Kasumi-1 (cell line): Measurements from ENCODE around the gene FASTKD3.
A peak's percentile ranks its signal among the peaks of the same experiment; 100 is the strongest.
"Not testable (repeated sequence)": the region's sequence is repeated elsewhere in the genome, so short reads cannot be mapped to it uniquely, and the experiment has no call there.

Source experiments
- DNase-seq, 2 experiments: peaks; one replicate each; lab custom pipeline; 2025; lab: John Stamatoyannopoulos, UW

Gene FASTKD3

GRCh38 chr5:7868773-7869473 lies at the start of gene FASTKD3, which contains the start of gene MTRR:
TSS of gene FASTKD3 (minus strand) at chr5:7869031. CDS start at chr5:7868083, 948 bp downstream.
TSS of gene MTRR (plus strand) at chr5:7869148. CDS start at chr5:7870795, 1,647 bp downstream.
- peak; percentile 92 to 94 for DNase-seq

- DNase-seq, result no peak
Measured at GRCh38 chr5:7917130-7918123, 48.6 kb upstream of the FASTKD3 start.

DNA sequence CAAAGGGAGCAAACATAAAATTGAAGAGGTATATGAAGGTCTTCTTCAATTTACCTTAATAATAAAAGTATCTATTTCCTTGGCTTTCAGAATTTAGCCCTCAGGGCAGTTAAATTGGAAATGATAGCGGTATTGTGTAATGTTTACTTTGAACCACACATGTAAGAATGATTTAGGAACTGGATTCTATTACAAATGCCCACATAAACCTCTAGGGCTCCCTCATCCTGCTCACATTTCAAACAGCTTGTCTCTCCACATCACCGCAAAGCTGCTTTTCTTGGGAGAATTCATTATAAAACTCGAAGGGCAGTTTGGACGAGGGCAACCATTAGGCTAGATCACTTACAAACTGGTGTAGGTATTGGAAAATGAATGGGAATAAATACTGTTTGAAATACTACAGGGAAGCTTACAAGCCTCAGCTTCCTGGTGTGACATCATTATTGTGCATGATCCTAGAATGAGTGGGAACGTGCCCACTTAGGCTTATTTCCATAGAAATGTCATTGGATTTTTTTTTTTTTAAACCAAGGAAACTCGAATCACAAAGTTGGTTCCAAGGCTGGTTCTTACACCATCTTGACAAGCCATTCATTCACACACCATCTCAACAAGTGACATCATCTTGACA lies 47.5 kb upstream of the FASTKD3 start:
- no peak for DNase-seq

DNA sequence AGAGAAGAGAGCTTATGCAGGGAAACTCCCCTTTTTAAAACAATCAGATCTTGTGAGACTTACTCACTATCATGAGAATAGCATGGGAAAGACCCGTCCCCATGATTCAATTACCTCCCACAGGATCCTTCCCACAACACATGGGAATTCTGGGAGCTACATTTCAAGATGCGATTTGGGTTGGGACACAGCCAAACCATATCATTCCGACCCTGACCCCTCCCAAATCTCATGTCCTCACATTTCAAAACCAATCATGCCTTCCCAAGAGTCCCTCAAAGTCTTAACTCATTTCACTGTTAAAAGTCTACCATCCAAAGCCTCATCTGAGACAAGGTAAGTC lies 42.6 kb upstream of the FASTKD3 start:
- not testable (repeated sequence) for DNase-seq

DNA sequence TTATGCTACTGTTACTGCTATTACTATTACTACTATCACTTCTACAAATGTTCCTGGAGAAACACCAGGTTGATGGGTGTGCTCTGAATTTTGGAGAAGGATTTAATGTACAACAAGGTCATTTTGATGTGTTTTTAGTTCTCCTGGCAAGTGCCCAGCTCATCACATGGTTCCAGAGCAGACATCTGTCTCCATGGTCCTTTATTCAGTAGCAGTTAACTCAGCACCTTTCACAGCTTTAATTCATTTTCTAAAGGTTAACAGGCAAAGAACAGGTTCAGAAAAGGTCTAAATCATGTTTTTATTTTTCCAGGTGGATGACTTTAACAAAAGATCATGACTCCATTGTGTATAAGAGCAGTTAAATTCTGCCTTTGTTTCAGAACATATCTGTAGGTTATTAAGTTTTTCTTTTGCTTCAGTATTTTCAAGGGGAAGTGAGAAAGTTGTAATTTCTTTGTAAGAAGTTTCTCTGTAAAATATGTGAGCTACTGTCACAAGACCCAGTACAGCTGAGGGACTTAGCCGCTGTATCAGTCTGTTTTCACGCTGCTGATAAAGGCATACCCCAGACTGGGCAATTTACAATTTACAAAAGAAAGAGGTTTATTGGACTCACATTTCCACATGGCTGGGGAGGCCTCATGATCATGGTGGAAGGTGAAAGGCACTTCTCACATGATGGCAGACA lies 42.1 kb upstream of the FASTKD3 start:
- DNase-seq, result no peak

- no peak for DNase-seq
Measured at GRCh38 chr5:7908317-7908716, 39.5 kb upstream of the FASTKD3 start.

DNA sequence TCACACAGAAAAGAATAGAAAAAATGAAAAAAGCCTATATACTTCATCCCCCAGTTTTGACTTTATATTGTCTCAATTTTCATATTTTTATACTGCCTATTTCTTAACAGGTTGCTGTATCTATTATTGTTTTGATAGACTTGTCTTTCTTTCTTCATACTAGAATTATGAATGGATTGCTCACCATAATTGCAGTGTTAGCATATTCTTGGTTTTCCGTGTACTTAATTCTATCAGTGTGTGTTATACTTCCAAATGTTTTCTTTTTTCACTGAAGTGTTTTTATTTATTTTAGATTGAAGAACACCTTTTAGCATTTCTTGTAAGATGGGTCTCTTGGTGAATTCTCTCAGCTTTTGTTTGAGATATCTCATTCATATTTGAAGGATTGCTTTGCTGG lies 38.8 kb upstream of the FASTKD3 start:
- DNase-seq, result no peak

DNA sequence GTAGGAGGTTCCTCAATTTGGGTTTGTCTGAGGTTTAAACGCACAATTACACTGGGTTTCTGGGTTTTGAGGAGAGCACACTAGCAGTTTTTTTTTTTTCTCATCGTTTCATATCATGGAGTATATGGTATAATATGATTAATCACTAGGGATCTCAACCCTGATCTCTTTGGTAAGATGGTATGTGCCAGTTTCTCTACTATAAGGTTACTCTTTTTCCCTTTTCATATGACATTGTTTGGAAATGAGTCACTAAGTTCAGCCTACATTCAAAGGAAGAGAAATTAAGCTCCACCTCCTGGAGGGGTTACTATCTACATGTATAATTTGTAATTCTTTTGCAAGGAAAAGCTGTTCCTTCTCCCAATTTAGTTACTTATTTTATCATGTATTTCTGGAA lies 35.3 kb upstream of the FASTKD3 start:
- no peak for DNase-seq

DNA sequence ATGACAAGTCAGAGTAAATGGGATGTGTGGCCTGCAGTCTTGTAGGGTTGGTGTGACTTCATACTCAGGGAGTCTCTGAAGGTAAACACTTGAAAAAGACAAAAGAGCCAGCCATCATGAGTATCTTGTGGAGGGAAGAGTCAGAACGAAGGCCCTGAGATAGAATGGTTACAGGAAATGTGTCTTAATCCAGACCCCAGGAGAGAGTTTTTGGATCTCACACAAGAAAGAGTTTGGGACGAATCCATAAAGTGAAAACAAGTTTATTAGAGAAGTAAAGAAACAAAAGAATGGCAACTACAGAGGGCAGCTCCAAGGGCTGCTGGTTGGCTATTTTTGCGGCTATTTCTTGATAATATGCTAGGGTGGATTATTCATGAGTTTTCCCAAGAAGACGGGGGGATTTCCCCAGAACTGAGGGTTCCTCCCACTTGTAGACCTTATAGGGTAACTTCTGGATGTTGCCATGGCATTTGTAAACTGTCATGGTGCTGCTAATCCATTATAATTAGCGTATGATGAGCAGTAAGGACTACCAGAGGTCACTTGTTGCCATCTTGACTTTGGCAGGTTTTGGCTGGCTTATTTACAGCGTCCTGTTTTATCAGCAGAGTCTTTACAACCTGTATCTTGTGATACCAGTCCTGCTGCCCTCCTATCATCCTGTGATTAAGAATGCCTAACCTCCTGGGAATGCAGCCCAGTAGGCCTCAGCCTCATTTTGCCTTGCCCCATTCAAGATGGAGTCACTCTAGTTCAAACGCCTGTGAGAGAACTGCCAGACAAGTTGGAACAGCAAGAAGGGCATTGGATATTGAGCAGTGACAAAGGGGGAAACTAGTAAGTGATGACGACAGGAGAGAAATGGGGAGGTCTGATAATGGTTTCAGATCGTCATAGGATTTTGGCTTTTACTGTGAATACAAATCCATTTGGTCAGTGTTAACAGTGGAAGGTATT lies 34.1 kb upstream of the FASTKD3 start:
- no peak for DNase-seq

- no peak for DNase-seq
Measured at GRCh38 chr5:7902201-7902600, 33.4 kb upstream of the FASTKD3 start.

GRCh38 chr5:7897014-7897600 lies 28.3 kb upstream of the FASTKD3 start:
- peak; percentile 53 for DNase-seq

- DNase-seq, result no peak
Measured at GRCh38 chr5:7894860-7895259, 26.0 kb upstream of the FASTKD3 start.

DNA sequence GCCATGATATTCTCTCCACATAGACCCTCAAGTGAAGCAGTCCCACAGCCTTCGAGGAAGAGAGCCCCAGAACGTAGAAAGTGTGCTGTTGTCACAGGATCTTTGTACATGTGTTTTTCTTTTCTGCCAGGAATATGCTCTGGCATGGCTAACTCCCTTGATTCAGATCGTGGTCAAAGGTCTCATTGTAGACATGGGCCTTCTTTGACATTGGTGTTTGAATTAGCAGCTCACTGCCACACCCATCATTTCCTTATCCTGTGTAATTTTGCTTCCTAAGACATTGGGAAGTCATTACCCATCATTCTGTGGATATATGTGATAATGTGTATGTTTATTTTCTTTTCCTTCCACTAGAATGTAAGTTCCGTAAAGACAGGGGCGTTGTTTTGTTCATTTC lies 25.6 kb upstream of the FASTKD3 start:
- DNase-seq, result no peak

- DNase-seq, result no peak
Measured at GRCh38 chr5:7888901-7889300, 20.1 kb upstream of the FASTKD3 start.

GRCh38 chr5:7886849-7887475 lies 18.1 kb upstream of the FASTKD3 start:
- DNase-seq, result peak; percentile 52 to 68

GRCh38 chr5:7884491-7885267 lies 15.8 kb upstream of the FASTKD3 start:
- DNase-seq, result no peak

DNA sequence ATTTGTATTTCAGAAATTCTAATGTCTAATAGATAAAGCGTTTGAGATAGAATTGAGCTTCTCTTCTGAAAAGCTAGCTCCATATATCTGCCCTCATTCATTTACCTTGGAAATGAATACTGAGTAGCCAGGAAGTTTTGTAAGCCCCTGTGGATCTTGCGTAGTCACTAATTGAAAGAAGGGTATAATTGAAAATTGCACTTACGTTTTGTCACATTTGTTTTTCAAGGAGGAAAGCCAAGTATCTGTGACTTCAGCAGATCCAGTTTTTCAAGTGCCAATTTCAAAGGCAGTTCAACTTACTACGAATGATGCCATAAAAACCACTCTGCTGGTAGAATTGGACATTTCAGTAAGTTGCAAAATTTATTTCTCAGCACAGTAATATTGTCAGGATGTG lies 14.1 kb upstream of the FASTKD3 start:
- no peak for DNase-seq

DNA sequence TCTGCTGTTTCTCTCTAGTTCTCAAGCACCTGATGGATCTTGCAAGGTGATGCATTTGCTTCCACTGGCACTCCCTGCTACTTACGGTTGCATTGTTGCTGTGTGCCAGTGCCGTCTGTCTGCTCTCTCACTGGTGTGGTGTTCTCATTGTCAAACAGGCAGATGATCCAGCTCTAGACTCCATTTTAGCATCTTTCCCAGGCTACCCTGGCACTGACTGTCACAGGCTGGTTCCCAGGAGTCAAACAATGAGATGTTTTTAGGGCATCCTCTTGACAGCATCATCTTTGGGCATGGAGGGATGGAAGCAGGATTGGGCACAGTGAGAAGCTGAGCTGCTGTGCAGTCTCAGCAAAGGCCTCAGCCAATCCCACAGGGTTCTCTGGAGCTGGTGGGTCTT lies 13.0 kb upstream of the FASTKD3 start:
- DNase-seq, result no peak

- peak in 1 of 2 experiments; percentile 6 for DNase-seq
Measured at GRCh38 chr5:7881091-7881490, 12.3 kb upstream of the FASTKD3 start.
